Activated CD4-positive, alpha-beta memory T cell treated with anti-CD3 and anti-CD28 coated beads for 36 hours (primary cell): ENCODE results near the gene MMP24OS. TPM values are rescaled to one million over a fixed set of nuclear protein-coding genes. Genes with fewer than 3 reads are reported as not detected.

Experiments
- CTCF ChIA-PET: fragments of 350-600 bp; sonication (Branson Sonifier 250); formaldehyde crosslinking; loops from one replicate; lab custom pipeline; 2021; ENCODE audit warnings: antibody characterized with exemption, inconsistent platforms; lab: Charles Lee
- POLR2A ChIA-PET: fragments of 350-600 bp; sonication (Branson Sonifier 250); formaldehyde crosslinking; loops from one replicate; lab custom pipeline; 2021; ENCODE audit warnings: antibody characterized with exemption; lab: Charles Lee
- DNase-seq: peaks from one replicate; pipeline ENCODE4 v3.0.0-alpha.2; 2020
- H3K27ac Mint-ChIP-seq: one replicate; pipeline ENCODE4 v1.8.0; 2021; ENCODE audit warnings: mixed read lengths
- H3K27me3 Mint-ChIP-seq: one replicate; pipeline ENCODE4 v1.8.0; 2021; ENCODE audit warnings: mixed read lengths
- H3K36me3 Mint-ChIP-seq: one replicate; pipeline ENCODE4 v1.8.0; 2021; ENCODE audit warnings: mixed read lengths
- H3K4me1 Mint-ChIP-seq: one replicate; pipeline ENCODE4 v1.8.0; 2021; ENCODE audit warnings: low read depth, mixed read lengths
- H3K4me3 Mint-ChIP-seq: one replicate; pipeline ENCODE4 v1.8.0; 2021; ENCODE audit warnings: mild to moderate bottlenecking, mixed read lengths
- H3K9me3 Mint-ChIP-seq: one replicate; pipeline ENCODE4 v1.8.0; 2021; ENCODE audit warnings: mixed read lengths
- intact Hi-C: fragments of 100-400 bp; cut with micrococcal nuclease; formaldehyde crosslinking; loops from one replicate; pipeline ENCODE4 v1.15.1; 2023
- total RNA-seq, 2 experiments: library from RNA; stranded (reverse); gene quantifications; one replicate each; pipeline ENCODE4 v1.2.3, GENCODE V29; 2021

Gene MMP24OS
- total RNA-seq, 2 experiments from 2014 or later = 35.0 to 38.1 TPM

DNA sequence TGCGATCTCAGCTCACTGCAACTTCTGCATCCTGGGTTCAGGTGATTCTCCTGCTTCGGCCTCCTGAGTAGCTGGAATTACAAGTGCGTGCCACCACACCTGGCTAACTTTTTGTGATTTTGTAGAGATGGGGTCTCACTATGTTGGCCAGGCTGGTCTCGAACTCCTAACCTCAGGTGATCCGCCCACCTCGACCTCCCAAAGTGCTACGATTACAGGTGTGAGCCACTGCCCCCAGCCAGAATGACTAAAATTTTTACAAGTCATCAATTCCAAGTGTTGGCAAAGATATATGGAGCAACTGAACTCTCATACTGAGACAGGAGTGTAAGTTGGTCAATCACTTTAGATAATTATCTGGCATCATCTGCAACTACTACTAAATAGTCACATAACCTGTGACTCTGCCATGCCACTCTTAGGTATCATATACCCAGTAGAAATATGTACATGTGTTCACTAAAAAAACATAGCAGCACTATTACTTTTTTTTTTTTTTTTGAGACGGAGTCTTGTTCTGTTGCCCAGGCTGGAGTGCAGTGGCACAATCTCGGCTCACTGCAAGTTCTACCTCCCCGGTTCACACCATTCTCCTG is 3.7 kb upstream of the MMP24OS start:
- CTCF ChIA-PET = interaction anchor here (3.4 kb wide), 1 partner anchor 23 kb away, joined by 20 read pairs; no protein-coding TSS in a partner anchor
- H3K36me3 Mint-ChIP-seq = peaks cover 38% of the 10 kb centered on the region
- H3K4me1 Mint-ChIP-seq = peaks cover 33% of the 10 kb centered on the region
- H3K4me3 Mint-ChIP-seq = no peak overlapping the region
- no peaks in the 10 kb centered on the region for H3K27me3 Mint-ChIP-seq
- POLR2A ChIA-PET = no interaction called here
- DNase-seq = no peak
- intact Hi-C loops = loop anchor here (10.0 kb wide), 1 partner anchor 63 kb away; no protein-coding TSS in a partner anchor
- no peaks in the 10 kb centered on the region for H3K9me3 Mint-ChIP-seq
- H3K27ac Mint-ChIP-seq = no peak overlapping the region

DNA sequence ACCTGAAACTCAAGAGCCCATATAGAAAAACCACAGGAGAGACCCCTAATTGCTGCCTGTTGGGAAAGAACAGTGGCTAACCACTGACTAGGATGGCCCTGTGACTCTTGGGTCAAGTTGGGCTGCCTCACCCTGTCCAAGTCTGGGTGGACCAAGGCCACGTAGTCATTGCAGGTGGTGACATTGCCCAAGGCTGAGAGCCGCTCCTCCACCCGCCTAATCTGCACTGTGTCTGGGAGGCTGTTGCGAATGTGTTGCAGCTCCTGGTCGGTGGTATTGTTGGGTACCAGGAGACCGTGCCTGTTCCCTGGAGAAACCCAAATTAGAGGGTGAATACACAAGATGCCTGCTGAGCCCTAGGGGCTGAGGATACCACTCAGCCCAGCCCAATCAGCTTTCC is 2.6 kb upstream of the MMP24OS start:
- Mint-ChIP-seq H3K36me3 (peaks cover 41% of the 10 kb centered on the region), H3K27ac (peak overlapping the region; percentile 21), H3K4me3 (no peak overlapping the region), H3K27me3 (no peaks in the 10 kb centered on the region), H3K9me3 (no peaks in the 10 kb centered on the region), H3K4me1 (peaks cover 31% of the 10 kb centered on the region)
- POLR2A ChIA-PET = no interaction called here
- intact Hi-C loops = loop anchor here (10.0 kb wide), 1 partner anchor 64 kb away; no protein-coding TSS in a partner anchor
- CTCF ChIA-PET = no interaction called here
- DNase-seq = no peak

DNA sequence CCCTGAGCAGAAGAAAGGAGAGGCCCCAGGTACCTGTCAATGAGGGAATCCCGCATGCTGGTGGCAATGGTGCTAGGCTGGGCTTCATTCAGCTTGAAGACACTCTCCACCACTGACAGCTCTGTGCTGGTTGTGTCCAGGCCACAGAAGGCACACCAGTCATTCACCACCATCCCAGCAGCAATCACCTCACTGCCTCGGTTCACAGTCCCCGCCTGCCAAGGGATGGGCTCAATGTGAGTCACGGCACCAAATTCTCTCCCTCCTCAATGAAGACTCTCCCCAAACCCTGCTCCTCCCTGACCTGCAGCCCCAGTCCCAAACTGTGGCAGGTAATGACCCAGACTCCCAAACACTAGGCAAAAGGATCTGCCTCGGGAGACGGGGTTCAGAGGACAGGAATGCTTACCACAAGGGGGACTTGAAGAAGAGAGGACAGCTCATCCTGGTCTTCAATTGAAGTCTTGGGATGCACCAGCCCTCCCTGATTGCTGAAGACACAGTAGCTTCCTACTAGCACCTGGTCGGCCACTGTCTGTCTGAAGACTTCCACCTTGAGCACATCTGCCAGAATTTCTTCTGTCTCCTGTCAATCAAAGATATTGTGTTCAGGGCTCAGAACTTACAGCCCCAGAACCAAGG is 1.7 kb upstream of the MMP24OS start:
- Mint-ChIP-seq H3K9me3 (no peaks in the 10 kb centered on the region), H3K4me3 (no peak overlapping the region), H3K27me3 (no peaks in the 10 kb centered on the region), H3K4me1 (peaks cover 25% of the 10 kb centered on the region), H3K27ac (peak overlapping the region; percentile 42), H3K36me3 (peaks cover 41% of the 10 kb centered on the region)
- DNase-seq = no peak
- ChIA-PET POLR2A (interaction anchor here (0.5 kb wide), 1 partner anchor 601 kb away, joined by 3 read pairs; no protein-coding TSS in a partner anchor), CTCF (interaction anchor here (1.2 to 1.3 kb wide), 2 partner anchors 24 to 135 kb away, joined by 3 to 4 read pairs; no protein-coding TSS in a partner anchor)
- intact Hi-C loops = loop anchor here (5.0 to 10.0 kb wide), 2 partner anchors 65 to 187 kb away; partner anchors contain the start of gene TRPC4AP

DNA sequence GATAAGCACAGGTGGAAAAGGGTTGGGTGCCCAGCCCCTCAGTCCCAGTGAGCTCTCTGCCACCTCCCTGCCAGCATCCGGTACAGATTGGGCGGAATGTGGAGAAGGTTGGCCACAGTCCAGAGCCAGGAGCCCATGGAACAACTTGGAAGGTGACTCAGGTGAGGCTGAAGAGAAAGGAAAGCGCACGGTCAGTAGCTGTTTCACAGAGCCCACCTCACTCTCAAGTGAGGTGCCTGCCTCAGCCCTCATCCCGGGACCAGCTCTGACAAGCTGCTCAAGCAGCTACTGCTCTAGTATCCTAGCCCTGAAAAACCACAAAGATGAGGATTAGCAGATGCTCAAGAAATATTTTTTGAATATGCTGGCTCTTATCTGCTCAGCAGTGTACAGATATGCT is 1.1 kb upstream of the MMP24OS start:
- no peak for DNase-seq
- no peaks in the 10 kb centered on the region for H3K9me3 Mint-ChIP-seq
- H3K27me3 Mint-ChIP-seq = no peaks in the 10 kb centered on the region
- H3K4me3 Mint-ChIP-seq = no peak overlapping the region
- intact Hi-C loops = loop anchor here (5.0 kb wide), 1 partner anchor 187 kb away; the partner anchor contains the start of gene TRPC4AP
- POLR2A ChIA-PET = interaction anchor here (0.5 kb wide), 1 partner anchor 602 kb away, joined by 3 read pairs; no protein-coding TSS in a partner anchor
- H3K27ac Mint-ChIP-seq = peak overlapping the region; percentile 52
- peaks cover 41% of the 10 kb centered on the region for H3K36me3 Mint-ChIP-seq
- peaks cover 25% of the 10 kb centered on the region for H3K4me1 Mint-ChIP-seq
- CTCF ChIA-PET = interaction anchor here (1.2 to 1.3 kb wide), 2 partner anchors 25 to 134 kb away, joined by 3 to 4 read pairs; no protein-coding TSS in a partner anchor

DNA sequence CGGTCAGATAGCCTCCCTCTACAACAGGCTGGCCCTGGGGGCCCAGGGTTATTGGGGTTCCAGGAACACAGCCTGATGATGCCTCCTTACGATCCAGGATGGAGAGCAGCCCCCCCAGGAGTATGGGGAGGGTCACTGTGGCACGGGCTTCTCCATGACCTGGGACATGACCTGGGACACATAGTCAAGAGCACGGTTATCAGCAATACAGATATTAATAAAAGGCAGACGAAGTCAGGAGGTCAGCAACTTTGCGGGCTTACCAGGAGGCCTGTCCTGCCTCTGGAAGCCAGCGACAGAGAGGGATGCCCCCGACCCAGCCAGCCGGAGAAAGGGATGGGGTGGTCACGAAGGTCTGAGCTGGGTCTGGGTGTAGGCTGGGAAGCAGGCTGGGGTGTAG is 795 bp downstream of the MMP24OS start:
- peaks cover 20% of the 10 kb centered on the region for H3K4me1 Mint-ChIP-seq
- no peak for DNase-seq
- H3K27ac Mint-ChIP-seq = peak overlapping the region; percentile 96
- no peaks in the 10 kb centered on the region for H3K9me3 Mint-ChIP-seq
- no peaks in the 10 kb centered on the region for H3K27me3 Mint-ChIP-seq
- intact Hi-C loops = loop anchor here (5.0 kb wide), 1 partner anchor 185 kb away; the partner anchor contains the start of gene TRPC4AP
- H3K36me3 Mint-ChIP-seq = peaks cover 34% of the 10 kb centered on the region
- ChIA-PET POLR2A (interaction anchor here (0.6 to 1.6 kb wide), 4 partner anchors 23 to 371 kb away, joined by 3 to 8 read pairs (median 3); partner anchors contain the start of gene EDEM2), CTCF (interaction anchor here (1.6 to 1.9 kb wide), 4 partner anchors 8 to 132 kb away, joined by 4 to 9 read pairs (median 6); no protein-coding TSS in a partner anchor)
- peak overlapping the region; percentile 98 for H3K4me3 Mint-ChIP-seq

DNA sequence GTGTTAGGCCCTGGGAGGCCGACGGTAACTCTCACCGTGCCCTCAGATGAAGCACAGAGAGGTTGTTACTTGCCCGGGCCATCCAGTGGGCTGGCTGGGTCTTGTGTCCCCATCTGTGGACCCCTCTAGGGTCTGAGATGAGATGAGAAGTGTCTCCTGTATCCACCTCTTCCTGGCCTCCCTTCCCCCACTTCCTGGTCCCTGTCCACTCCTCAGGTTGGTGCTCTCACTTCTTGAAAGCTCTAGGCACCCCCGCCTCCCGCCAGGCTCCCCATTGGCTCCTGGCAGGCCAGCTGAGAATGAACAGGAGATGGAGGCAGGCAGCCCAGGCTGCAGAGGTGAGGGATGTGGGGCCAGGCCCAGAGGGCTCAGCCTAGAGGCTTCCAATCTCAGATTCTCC is 1.5 kb downstream of the MMP24OS start:
- peaks cover 20% of the 10 kb centered on the region for H3K4me1 Mint-ChIP-seq
- peak overlapping the region; percentile 98 for H3K4me3 Mint-ChIP-seq
- peaks cover 29% of the 10 kb centered on the region for H3K36me3 Mint-ChIP-seq
- no peaks in the 10 kb centered on the region for H3K27me3 Mint-ChIP-seq
- peak overlapping the region; percentile 96 for H3K27ac Mint-ChIP-seq
- no peaks in the 10 kb centered on the region for H3K9me3 Mint-ChIP-seq
- ChIA-PET CTCF (interaction anchor here (1.7 kb wide), 1 partner anchor 53 kb away, joined by 6 read pairs; no protein-coding TSS in a partner anchor), POLR2A (no interaction called here)
- intact Hi-C loops = loop anchor here (5.0 kb wide), 1 partner anchor 184 kb away; the partner anchor contains the start of gene TRPC4AP
- no peak for DNase-seq

DNA sequence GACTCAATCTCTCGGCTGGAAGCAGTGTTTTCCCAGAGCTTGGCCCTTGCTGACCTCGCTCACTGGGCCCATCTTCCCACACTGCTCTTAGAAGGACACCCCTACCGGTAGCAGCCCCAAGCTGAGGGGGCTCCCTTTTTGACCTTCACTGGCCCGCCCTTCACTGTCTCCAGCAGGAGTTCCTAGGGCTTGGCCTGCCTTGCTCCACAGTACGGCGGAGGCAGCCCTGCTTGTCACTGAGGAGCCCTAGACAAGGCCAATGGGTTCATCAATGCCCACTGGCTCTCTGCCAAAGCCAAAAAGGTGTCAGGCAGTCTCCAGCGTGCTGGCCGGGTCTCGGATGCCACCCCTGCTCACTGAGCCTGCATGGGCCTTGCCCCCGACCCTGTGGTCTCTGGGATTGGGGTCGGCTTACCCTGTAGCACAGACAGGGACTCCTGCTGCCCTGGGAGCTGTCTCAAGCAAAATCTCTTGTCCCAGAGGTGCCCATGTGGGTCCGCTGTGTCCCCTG is 2.1 kb downstream of the MMP24OS start:
- H3K9me3 Mint-ChIP-seq = no peaks in the 10 kb centered on the region
- H3K4me3 Mint-ChIP-seq = peak overlapping the region; percentile 98
- no peaks in the 10 kb centered on the region for H3K27me3 Mint-ChIP-seq
- POLR2A ChIA-PET = interaction anchor here (0.5 kb wide), 1 partner anchor 332 kb away, joined by 4 read pairs; no protein-coding TSS in a partner anchor
- no peak overlapping the region for H3K27ac Mint-ChIP-seq
- intact Hi-C loops = loop anchor here (5.0 kb wide), 1 partner anchor 183 kb away; the partner anchor contains the start of gene TRPC4AP
- DNase-seq = no peak
- CTCF ChIA-PET = interaction anchor here (0.5 to 1.7 kb wide), 2 partner anchors 53 to 129 kb away, joined by 3 to 6 read pairs; partner anchors contain the start of gene EDEM2
- H3K4me1 Mint-ChIP-seq = peaks cover 20% of the 10 kb centered on the region
- peaks cover 29% of the 10 kb centered on the region for H3K36me3 Mint-ChIP-seq

DNA sequence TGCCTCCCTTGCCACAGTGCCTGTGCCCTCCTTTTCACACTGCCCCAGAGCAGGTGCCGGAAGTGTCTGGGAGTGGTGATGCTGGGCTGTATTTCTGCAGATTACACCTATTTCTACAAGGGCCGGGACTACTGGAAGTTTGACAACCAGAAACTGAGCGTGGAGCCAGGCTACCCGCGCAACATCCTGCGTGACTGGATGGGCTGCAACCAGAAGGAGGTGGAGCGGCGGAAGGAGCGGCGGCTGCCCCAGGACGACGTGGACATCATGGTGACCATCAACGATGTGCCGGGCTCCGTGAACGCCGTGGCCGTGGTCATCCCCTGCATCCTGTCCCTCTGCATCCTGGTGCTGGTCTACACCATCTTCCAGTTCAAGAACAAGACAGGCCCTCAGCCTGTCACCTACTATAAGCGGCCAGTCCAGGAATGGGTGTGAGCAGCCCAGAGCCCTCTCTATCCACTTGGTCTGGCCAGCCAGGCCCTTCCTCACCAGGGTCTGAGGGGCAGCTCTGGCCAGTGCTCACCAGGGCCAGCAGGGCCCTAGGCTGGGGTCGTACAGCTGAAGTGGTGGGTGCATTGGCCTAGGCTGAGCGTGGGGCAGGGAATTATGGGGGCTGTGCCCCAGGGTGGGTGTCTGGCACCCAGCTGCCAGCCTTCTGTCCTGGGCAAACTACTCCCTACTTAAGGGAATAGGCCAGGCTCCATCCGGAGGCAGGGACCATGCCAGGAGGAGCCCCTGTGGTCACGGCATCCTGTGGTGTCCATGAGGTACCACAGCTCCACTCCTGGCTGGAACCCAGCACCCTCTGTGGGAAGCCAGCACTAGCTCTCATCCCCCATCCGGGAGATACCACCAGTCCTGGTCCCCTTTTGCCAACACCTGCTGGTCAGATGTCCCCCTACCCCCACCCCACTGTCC is 3.5 kb downstream of the MMP24OS start:
- ChIA-PET POLR2A (no interaction called here), CTCF (interaction anchor here (0.8 kb wide), 1 partner anchor 55 kb away, joined by 3 read pairs; no protein-coding TSS in a partner anchor)
- Mint-ChIP-seq H3K9me3 (no peaks in the 10 kb centered on the region), H3K27me3 (no peaks in the 10 kb centered on the region), H3K27ac (no peak overlapping the region), H3K36me3 (peaks cover 27% of the 10 kb centered on the region), H3K4me3 (no peak overlapping the region), H3K4me1 (peaks cover 14% of the 10 kb centered on the region)
- intact Hi-C loops = loop anchor here (5.0 kb wide), 1 partner anchor 182 kb away; the partner anchor contains the start of gene TRPC4AP
- no peak for DNase-seq

DNA sequence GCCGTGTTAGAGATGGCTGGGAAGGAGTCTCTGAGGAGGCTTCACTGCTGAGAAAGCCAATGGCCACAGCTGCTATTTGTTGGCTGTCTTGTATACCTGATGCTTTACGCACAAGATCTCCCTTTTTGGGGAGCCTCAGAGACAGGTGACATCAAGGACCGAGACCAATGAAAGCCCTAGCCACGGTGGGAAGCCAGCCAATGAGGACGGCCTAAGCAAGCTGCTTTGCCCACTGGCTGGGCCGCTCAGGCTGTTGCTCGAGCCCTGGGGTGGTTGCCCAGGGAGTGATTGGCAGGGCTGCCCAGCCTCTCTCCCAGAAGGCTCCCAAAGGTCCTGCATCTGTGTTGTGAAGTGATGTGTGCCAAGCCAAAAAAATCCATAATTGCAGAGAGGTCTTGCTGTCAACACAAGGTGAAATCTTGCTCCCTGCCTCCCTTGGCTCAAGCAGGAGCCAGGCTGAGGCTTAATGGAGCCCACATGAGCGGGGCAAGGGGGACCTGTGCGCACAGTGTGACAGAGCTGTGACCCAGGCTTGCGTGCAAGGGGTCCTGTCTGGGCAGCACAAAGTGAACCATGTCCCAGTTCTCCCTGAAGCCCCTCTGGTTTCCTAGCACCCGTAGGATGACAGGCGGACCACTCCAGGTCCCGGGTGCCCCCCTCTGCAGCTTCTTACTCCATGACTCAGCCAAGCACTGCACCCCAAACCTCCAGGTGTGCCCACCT is 4.3 kb downstream of the MMP24OS start:
- peaks cover 21% of the 10 kb centered on the region for H3K36me3 Mint-ChIP-seq
- no peak overlapping the region for H3K27ac Mint-ChIP-seq
- H3K27me3 Mint-ChIP-seq = no peaks in the 10 kb centered on the region
- ChIA-PET POLR2A (interaction anchor here (0.7 kb wide), 1 partner anchor 11 kb away, joined by 3 read pairs; the partner anchor contains the start of gene EIF6), CTCF (no interaction called here)
- DNase-seq = no peak
- H3K9me3 Mint-ChIP-seq = no peaks in the 10 kb centered on the region
- peaks cover 14% of the 10 kb centered on the region for H3K4me1 Mint-ChIP-seq
- H3K4me3 Mint-ChIP-seq = no peak overlapping the region
- intact Hi-C loops = no loop called here

DNA sequence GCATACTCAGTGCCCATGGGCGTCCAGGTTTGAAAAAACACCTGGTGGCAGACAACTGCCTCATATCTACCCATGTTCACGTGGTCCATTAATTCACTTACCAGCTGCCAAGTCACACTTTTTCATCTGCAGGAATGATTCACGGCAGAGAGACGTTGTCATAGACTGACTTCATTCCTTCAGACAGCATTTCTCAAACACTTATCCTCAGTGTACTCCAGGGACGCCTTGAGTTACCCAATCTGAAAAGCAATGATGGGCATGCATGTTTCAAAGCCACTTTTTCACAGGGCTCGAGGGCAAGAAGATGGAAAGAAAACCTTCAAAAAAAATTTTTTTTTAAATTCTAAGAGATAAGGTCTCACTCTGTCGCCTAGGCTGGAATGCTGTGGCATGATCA is 6.0 kb downstream of the MMP24OS start:
- H3K36me3 Mint-ChIP-seq = peaks cover 15% of the 10 kb centered on the region
- H3K27ac Mint-ChIP-seq = no peak overlapping the region
- peaks cover 7% of the 10 kb centered on the region for H3K4me1 Mint-ChIP-seq
- H3K27me3 Mint-ChIP-seq = no peaks in the 10 kb centered on the region
- H3K9me3 Mint-ChIP-seq = no peaks in the 10 kb centered on the region
- POLR2A ChIA-PET = no interaction called here
- CTCF ChIA-PET = no interaction called here
- DNase-seq = no peak
- no peak overlapping the region for H3K4me3 Mint-ChIP-seq
- intact Hi-C loops = no loop called here
